ENCODE data around the gene OR5AU1. TPM values are rescaled to one million over a fixed set of nuclear protein-coding genes. Genes with fewer than 3 reads are reported as not detected.

OR5AU1 gene
- total and polyA plus RNA-seq, 2 experiments from 2014 or later, result not detected

Small RNAs within 50 kb of the gene (small RNA-seq; reads per million reads assigned to genes)
- gene RNU6-252P, result not detected

Other genes with a start within 250 kb of the OR5AU1 start
- 0.92 and 1.6 TPM in 2 replicates for gene RNASE2, start 200.6 kb downstream of the OR5AU1 start, total RNA-seq
- gene RNASE2, start 200.6 kb downstream of the OR5AU1 start, polyA plus RNA-seq, result 5.6 and 8.9 TPM in 2 replicates
- 79.8 and 80.9 TPM in 2 replicates for gene METTL17, start 166.1 kb downstream of the OR5AU1 start, total RNA-seq
- gene METTL17, start 166.1 kb downstream of the OR5AU1 start, polyA plus RNA-seq, result 65.9 and 70.3 TPM in 2 replicates
- 3.3 and 4.2 TPM in 2 replicates for gene SLC39A2, start 156.8 kb downstream of the OR5AU1 start, total RNA-seq
- gene SLC39A2, start 156.8 kb downstream of the OR5AU1 start, polyA plus RNA-seq, result 6.2 and 9.2 TPM in 2 replicates
- gene NDRG2, start 131.0 kb downstream of the OR5AU1 start, total RNA-seq, result 92.0 and 114 TPM in 2 replicates
- 108 and 112 TPM in 2 replicates for gene NDRG2, start 131.0 kb downstream of the OR5AU1 start, polyA plus RNA-seq
- not detected in 2 replicates for gene TPPP2, start 125.8 kb downstream of the OR5AU1 start, total RNA-seq
- gene TPPP2, start 125.8 kb downstream of the OR5AU1 start, polyA plus RNA-seq, result not detected in 2 replicates
- not detected in 2 replicates for gene RNASE13, start 121.3 kb downstream of the OR5AU1 start, total RNA-seq
- gene RNASE13, start 121.3 kb downstream of the OR5AU1 start, polyA plus RNA-seq, result not detected in 2 replicates
- gene RNASE7, start 113.7 kb downstream of the OR5AU1 start, total RNA-seq, result not detected in 2 replicates
- not detected in 2 replicates for gene RNASE7, start 113.7 kb downstream of the OR5AU1 start, polyA plus RNA-seq
- not detected in 2 replicates for gene RNASE8, start 98.2 kb downstream of the OR5AU1 start, total RNA-seq
- gene RNASE8, start 98.2 kb downstream of the OR5AU1 start, polyA plus RNA-seq, result not detected in 2 replicates
- 36.0 and 53.7 TPM in 2 replicates for gene ARHGEF40, start 85.8 kb downstream of the OR5AU1 start, total RNA-seq
- 36.7 and 38.1 TPM in 2 replicates for gene ARHGEF40, start 85.8 kb downstream of the OR5AU1 start, polyA plus RNA-seq
- gene ZNF219, start 57.4 kb downstream of the OR5AU1 start, total RNA-seq, result 29.5 and 52.8 TPM in 2 replicates
- gene ZNF219, start 57.4 kb downstream of the OR5AU1 start, polyA plus RNA-seq, result 24.4 and 25.1 TPM in 2 replicates
- gene TMEM253, start 55.0 kb downstream of the OR5AU1 start, total RNA-seq, result 1.9 and 4.9 TPM in 2 replicates
- gene TMEM253, start 55.0 kb downstream of the OR5AU1 start, polyA plus RNA-seq, result 5.4 and 7.8 TPM in 2 replicates
- gene HNRNPC, start 113.4 kb upstream of the OR5AU1 start, total RNA-seq, result 740 and 800 TPM in 2 replicates
- 513 and 521 TPM in 2 replicates for gene HNRNPC, start 113.4 kb upstream of the OR5AU1 start, polyA plus RNA-seq
- 0.07 TPM in 1 of 2 replicates, not detected in the other for gene RPGRIP1, start 124.0 kb upstream of the OR5AU1 start, total RNA-seq
- gene RPGRIP1, start 124.0 kb upstream of the OR5AU1 start, polyA plus RNA-seq, result not detected in 2 replicates
- 58.1 and 62.8 TPM in 2 replicates for gene SUPT16H, start 228.0 kb upstream of the OR5AU1 start, total RNA-seq
- gene SUPT16H, start 228.0 kb upstream of the OR5AU1 start, polyA plus RNA-seq, result 44.2 and 54.6 TPM in 2 replicates

Data from hepatocyte (in vitro differentiated cells).